GM21367 (cell line): ENCODE data around the gene CDK13.
A peak's percentile ranks its signal among the peaks of the same experiment; 100 is the strongest.
"Not testable (repeated sequence)": the region's sequence is repeated elsewhere in the genome, so short reads cannot be mapped to it uniquely, and the experiment has no call there.

ENCODE experiments used
- ATAC-seq: cut with Tn5 transposase; IDR thresholded peaks from one replicate; pipeline ENCODE4 v1.9.1; 2021; ENCODE audit not compliant: unreplicated experiment

Gene CDK13

DNA sequence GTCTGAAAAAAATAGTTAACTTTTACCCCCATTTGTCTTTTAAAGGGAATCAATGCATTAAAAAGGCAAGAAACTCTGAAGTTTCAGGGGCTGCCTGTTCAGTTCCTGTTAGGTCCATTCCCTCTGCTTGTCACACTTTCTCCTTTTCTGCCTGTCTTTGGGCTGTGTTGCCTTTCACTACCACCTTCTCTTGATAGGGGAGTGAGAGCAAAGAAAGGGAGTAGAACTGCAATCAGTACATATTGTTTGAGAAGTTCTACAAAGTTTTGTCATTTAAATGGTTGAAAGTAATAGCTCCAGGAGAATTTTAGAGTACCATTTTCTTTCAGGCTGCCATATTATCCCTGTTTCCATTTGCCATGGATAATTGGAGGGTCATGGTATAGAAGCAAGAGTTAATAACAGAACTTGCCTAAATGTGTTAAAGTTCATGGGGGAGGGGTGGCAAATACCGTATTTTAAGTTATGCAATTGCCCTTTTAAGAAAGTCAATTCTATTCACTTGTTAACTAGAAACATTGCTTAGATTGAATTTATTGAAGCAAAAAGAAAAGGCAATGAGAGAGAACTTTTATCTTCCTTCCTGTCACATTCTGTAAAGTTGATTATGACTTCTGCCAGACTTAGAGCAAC, 145.8 kb downstream of the CDK13 start:
- ATAC-seq: no peak

DNA sequence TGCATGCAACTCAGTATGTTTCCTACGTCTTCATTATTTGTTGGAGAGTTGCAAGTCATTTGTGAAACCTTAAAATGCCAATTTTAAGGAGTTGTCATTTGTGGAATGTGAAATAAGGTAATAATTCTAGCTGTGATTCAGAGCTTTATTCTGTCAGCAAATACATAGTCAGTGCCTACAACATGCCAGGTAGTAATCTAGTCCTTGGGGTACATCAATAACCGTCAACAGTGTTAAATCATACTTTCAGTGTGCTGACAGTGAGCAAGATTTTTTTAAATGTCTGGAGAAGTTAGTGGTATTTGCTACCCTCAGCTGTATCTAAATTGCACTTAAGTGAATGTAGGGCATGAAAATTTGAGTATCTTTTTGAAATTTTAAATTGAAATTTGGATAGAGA, 147.7 kb downstream of the CDK13 start:
- ATAC-seq: no peak

DNA sequence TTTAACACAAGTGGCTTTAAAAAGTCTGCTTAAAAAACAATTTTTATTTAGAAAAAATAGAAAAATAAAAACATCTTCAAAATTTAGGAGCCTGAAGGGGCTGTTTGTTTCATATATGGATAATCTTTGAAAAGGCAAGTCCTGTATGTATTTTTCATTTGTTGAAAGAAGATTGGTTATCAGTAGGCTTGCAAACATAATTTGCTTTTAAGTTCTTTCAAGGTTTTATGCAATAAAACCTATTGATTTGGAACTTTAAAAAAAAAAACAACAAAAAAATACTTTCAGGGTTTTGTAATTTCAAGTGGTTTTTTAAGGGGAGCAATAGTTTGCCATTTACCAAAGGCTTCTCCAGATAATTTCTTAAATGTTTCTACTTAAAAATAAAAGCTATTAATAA, 148.8 kb downstream of the CDK13 start:
- ATAC-seq: no peak

DNA sequence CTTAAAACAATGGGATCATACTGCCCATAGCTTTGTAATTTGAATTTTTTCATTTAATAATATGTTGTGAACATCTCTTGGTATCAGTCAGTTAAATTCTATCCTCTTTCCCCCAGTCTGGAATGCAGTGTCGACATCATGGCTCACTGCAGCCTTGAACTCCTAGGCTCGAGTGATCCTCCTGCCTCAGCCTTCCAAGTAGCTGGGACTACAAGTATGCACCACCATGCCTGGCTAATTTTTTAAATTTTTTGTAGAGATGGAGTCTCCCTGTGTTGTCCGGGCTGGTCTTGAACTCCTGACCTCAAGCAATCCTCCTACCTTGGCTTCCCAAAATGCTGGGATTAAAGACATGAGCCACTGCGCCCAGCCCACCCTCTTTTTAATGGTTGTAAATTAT, 149.8 kb downstream of the CDK13 start:
- ATAC-seq: no peak

DNA sequence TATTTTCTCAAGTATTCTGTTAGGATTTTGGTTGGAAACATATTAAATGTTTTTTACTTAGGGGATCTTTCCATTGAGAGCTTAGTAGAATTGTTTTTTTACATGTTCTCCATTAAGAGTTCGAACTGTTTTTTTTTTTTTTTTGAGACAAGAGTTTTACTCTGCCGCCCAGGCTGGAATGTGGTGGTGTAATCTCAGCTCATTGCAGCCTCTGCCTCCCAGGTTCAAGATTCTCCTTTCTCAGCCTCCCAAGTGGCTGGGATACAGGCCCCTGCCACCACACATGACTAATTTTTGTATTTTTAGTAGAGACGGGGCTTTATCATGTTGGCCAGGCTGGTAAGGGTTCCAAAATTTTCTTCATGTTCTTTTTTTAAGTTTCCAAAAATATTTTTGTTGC, 151.1 kb downstream of the CDK13 start:
- no peak for ATAC-seq

DNA sequence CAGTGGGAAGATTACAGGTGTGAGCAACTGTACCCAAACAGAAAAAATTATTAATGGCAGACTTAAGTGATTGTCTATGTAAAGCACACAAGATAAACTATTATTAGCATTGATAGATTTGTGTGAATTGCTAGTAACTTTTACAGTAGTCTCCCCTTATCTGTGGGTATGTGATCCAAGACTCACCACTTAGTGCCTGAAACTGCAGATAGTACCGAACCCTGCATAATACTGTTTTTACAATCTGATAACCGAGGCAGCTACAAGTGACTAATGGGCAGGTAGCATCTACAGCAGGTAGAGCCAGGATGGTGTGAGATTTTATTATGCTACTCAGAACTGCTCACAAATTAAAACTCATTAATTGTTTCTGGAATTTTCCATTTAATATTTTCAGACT, 152.8 kb downstream of the CDK13 start:
- no peak for ATAC-seq

DNA sequence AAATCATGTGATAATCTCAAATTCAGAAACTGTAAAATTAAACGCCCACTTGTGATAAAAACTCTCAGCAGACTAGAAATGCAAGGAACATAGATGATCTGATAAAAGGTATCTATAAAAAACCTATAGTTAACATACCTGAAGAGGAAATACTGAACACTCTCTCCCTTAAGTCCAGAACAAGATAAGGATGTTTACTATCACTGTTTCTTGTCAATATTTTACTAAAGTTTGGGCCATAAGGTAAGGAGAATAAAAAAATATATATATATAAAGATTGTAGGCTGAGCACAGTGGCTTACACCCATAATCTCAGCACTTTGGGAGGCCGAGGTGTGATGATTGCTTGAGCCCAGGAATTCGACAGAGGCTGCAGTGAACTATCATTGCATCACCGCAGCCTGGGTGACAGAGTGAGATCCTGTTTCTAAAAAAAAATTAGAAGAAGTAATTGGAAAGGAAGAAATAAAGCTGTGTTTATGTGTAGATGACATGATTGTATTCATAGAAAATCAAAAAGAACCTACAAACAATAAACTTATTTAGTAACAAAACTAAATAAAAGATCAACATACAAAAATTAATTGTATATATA, 155.9 kb downstream of the CDK13 start:
- ATAC-seq: no peak

DNA sequence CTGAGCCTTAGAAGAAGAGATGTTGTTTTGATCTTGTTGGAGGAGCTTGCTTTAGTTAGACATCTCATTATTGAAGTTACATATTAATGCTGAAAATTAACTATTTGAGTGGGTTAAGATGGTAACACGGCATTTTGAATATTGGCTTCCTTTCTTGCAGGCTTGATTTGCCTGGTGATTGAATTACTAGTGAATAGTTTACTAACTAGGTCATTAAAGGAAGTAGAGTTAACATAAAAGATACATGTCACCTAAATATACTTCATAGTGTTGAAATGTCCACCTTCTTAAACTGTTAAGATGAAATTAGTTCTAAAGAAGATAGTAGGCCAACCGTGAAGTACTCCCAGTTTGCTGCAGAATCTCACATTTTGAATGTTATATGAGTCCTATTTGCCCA, 165.9 kb downstream of the CDK13 start:
- no peak for ATAC-seq

DNA sequence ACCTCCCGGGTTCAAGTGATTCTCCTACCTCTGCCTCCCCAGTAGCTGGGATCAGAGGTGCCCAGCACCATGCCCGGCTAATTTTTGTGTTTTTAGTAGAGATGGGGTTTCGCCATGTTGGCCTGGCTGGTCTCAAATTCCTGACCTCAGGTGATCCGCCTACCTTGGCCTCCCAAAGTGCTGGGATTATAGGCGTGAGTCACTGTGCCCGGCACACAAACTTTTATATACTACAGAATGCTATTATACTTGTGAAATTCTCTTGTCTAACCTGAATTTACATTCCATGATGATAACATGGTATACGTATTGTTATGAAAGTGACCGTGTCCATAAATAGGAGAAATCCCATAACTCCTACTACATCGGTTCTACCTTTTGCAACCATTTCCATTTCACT, 167.1 kb downstream of the CDK13 start:
- not testable (repeated sequence) for ATAC-seq

DNA sequence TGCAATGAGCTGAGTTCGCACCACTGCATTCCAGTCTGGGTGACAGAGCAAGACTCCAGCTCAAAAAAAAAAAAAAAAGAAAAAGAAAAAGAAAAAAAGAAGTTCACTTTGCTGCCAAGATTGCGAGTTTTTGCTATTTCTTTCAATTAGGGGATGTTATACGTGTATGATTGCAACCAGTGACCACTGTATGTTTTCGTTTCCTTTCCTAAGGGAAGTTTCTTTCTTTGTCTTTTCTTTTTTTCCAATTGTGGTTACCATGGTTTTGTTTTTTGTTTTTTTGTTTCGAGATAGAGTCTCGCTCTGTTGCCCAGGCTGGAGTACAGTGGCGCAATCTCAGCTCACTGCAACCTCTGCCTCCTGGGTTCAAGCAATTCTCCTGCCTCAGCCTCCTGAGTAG, 168.1 kb downstream of the CDK13 start:
- ATAC-seq: not testable (repeated sequence)

DNA sequence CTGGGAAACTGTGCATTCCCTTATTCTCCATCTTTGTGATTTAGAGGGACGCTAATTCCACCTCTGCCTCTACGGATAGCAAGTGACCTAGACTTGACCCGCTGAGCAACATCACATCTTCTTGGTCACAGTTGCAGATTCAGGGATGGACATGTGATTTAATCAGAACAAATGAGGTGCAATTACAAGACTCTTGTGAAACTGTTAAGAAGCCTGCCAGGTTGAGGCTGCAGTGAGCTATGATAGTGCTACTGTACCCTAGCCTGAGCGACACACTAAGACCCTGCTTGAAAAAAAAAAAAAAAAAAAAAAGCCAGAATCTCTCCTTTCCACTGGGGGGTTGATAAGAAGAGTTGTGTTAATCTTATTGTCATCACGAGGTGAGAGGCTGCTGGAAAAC, 170.0 kb downstream of the CDK13 start:
- ATAC-seq: no peak

DNA sequence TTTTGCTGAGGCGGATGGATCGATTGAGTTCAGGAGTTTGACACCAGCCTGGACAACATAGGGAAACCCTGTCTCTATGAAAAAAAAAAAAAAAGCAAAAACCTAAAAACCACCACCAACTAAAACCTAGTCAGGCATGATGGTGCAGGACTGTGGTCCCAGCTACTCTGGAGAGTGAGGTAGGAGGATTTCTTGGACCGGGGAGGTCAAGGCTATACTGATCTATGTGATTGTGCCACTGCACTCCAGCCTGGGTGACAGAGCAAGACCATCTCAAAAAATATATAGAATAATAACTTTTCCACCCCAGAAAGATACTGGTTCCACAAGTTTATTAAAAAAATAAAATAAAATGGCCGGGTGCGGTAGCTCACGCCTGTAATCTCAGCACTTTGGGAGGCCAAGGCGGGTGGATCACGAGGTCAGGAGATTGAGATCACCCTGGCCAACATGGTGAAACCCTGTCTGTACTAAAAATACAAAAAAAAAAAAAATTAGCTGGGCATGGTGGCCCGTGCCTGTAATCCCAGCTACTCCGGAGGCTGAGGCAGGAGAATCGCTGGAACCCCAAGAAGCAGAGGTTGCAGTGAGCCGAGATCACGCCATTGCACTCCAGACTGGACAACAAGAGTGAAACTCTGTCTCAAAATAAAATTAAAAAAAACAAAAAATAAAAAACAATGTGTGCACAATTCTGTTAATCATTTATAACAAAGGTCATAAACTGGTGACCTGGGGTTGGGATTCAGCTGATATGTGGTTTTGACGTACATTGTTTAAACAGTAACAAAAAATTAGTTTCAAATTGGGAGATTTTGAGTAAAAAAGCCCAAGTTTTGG, 172.3 kb downstream of the CDK13 start:
- not testable (repeated sequence) for ATAC-seq

DNA sequence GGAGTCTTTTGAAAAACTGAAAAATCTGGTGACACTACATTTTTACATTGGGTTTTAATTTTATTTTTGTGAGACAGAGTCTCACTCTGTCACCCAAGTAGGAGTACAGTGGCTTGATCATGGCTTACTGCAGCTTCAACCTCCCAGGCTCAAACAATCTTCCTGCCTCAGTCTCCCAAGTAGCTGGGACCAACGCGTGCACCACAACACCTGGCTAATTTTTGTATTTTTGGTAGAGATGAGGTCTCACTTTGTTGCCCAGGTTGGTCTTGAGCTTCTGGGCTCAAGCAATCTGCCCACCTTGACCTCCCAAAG, 172.8 kb downstream of the CDK13 start:
- ATAC-seq: no peak

DNA sequence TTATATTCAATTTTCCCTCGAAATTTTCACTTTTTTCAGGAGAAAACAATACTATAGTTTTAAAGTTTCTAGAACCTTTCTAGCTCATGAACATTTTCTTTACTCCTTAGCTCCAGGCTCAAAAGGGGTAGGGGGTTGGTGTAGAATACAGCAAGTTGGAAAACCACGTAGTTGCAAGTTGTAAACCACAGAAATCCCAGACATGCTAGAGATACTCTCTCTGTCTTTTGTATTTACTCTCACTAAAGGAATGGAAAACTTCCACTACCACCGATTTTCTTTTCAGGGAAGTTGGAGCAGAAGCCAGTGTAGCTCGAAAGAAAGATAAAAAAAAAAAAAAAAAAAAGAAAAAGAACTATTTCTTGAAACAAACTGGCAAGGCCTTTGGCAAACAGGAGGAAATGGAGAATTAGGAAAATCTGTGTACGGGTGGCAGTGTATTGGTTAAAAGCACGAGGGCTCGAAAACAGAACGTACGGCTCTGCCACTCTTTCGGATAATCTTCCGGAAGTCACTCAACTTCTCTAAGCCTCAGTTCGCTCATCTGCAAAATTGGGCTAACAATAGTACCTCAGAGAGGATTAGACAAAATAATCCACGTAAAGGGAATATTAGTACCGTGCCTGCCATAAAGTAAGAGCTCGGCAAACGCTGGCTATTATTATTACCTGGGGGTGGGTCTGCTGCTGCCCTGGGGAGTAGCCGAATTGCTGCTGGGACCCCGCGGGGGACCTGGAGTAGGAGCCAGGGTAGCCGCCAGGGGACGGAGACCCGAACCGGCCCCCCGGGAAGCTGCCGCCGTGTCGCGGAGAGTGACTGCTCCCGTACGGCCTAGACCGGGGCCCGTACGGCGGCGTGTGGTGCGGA, 183.7 kb downstream of the CDK13 start:
- peak; percentile 8 for ATAC-seq

DNA sequence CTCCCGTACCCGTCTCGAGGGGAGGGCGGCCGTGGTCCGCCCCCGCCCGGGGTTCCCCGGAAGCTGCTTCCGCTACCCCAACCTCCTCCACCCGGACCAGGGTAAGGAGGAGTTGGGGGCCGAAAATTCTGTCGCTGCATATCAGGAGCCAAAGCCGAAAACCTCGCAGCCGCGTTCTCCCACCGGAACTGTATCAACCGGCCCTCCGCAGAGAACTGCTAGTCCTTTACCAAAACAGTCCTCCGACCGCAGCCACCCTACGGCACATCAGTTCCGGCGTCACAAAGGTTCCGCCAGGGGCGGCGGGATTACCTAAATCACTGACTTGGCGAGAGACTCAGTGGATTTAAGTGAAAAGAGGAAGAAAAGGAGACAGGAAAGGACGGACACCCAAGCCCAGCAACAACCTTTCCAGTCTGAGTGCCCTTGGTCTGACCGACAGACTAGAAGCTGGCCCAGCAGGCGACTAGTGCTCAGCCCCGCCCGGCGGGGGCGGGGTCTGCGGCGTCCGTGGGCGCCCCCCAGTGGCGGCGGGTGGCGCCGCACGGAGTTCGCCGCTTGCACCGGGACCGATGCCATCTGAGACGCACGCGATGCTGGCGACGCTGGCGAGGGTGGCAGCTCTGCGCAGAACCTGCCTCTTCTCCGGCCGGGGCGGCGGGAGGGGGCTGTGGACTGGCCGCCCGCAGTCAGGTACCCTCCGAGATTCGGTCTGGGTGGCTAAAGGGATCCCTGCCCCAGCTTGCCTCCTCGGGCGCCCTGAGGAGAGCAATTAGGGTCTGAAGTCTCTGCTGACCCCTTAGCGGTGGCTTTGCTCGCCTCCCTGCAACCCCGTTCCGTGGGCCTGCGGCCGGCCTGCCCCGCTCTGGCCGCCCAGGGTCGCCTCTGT, 184.6 kb downstream of the CDK13 start, which contains the start of the genes MPLKIP and SUGCT:
MPLKIP (minus strand) TSS at position 195 of the 889 bp plus-strand sequence; CDS start at position 140, 55 bp downstream.
SUGCT (plus strand) TSS at position 578 of the 889 bp plus-strand sequence.
- ATAC-seq: peak; percentile 88

DNA sequence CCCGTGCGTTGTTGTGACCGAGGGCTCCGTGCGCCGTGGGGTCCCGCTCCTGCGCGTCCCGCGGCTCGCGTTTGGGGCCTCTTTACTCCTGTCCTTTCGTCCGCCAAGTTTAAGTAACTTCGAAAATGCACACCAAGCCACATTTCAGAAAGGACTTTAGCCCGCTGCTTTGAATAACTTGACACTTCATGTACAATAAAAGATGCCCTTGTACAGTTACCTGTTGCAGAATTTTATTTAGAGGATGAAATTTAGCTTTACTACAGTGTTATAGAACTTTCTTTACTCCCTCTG, 185.2 kb downstream of the CDK13 start:
- ATAC-seq: no peak

DNA sequence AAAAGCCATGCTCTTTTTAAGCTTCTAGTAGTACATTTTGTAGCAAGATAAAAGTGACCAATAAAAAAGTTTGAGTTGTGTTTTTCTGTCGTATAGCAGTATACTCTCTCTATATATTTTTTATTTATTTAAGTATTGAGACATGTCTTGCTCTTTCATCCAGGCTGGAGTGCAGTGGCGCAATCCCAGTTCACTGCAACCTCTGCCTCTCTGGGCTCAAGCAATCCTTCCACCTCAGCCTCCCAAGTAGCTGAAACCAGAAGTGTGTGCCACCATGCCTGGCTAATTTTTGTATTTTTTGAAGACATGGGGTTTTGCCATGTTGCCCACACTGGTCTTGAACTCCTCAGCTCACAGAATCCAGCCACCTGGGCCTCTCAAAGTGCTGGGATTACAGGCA, 187.5 kb downstream of the CDK13 start:
- no peak for ATAC-seq

DNA sequence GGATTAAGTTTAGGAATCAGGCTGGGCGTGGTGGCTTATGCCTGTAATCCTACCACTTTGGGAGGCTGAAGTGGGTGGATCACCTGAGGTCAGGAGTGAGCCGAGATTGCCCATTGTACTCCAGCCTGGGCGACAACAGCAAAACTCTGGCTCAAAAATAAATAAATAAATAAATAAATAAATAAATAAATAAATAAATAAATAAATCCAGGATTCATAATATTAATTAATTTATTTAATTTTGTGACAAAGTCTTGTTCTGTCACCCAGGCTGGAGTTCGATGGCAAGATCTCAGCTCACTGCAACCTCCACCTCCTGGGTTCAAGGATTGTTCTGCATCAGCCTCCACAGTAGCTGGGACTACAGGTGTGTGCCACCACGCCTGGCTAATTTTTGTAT, 188.9 kb downstream of the CDK13 start:
- no peak for ATAC-seq

DNA sequence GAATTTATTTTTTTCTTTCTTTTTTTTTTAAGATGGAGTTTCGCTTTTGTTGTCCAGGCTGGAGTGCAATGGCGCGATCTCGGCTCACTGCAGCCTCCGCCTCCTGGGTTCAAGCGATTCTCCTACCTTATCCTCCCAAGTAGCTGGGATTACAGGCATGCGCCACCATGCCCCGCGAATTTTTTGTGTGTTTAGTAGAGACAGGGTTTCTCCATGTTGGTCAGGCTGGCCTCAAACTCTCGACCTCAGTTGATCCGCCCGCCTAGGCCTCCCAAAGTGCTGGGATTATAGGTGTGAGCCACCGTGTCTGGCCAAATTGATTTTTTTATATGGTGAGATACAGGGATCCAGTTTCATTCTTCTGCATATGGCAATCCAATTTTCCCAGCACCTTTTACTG, 189.8 kb downstream of the CDK13 start:
- not testable (repeated sequence) for ATAC-seq

DNA sequence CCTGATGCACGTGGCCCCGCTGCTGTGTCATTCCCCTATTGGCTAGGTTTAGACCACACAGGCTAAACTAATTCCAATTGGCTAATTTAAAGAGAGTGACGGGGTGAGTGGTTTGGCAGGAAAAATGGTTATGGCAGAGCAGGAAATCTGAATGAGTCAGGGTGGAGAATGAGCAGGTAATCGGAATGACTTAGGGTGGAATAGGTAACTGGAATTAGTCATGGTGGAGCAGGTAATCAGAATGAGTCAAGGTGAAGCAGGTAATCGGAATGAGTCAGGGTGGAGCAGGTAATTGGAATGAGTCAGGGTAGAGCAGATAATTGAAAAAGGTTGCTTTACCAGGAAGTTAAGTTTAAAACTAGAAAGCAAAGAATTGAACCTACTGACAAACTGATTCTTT, 191.9 kb downstream of the CDK13 start:
- ATAC-seq: not testable (repeated sequence)
